ENCODE results near the gene YWHAG. TPM values are rescaled to one million over a fixed set of nuclear protein-coding genes. Genes with fewer than 3 reads are reported as not detected.

Gene YWHAG
- total and polyA plus RNA-seq, 12 donors, result 50.5 to 309 (median 98.0) TPM

DNA sequence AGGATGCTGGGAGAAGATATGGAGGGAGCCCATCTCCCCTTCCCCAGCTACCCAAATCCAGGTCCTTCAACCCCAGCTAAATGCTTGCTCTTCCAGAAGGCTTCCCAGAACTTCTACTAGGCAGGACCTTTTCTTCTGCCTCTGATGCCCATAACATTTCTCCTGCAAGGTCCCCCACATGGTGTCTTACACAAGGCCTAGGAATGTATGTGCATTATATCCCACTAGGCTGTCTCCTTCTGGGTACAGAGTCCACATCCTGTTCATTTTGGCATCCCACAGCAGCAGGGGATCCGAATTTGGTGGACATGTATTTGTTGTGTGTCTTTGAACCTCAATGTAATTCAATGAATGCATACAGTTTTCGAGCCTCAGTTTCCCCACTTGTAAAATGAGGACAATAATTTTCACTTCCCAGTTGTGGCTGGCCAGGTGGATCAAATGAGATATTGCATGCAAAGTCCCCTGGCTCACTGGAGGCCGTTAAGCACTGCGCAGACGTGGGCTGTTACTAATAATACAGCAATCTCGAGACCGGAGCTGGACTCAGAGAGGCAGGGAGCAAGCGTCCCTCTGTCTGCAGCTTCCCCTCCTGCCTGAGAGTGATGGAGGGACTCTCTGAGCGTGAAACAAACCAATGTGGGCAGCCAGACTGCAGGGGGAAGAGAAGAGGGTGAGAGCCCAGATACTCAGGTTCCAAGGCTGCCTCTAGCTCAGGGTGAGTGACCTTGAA, 18.6 kb upstream of the YWHAG start:
- peak in 4 of 7 donors; percentile 40 to 65 (median 46) for DNase-seq
- Histone ChIP-seq H3K27ac (peak overlapping the region in 2 of 5 donors; percentile 5 to 40), H3K4me1 (replicated peaks in 1 of 2) (peaks cover 21 to 28% of the 10 kb centered on the region in 2 donors), H3K9me3 (replicated peaks in 1 of 3) (no peaks in the 10 kb centered on the region), H3K36me3 (replicated peaks in 1 of 2) (no peaks in the 10 kb centered on the region), H3K4me3 (no peak overlapping the region), H3K27me3 (no peaks in the 10 kb centered on the region)
- intact Hi-C loops (cut with DNase I), result no loop called here
- 32 to 48% (median 46%) methylated on average over 8 to 9 of the region's 9 CpGs for WGBS, 4 donors
- no peak for TF ChIP-seq POLR2A (IDR thresholded peaks at IDR 0.05)
- TF ChIP-seq, protein P1, sequence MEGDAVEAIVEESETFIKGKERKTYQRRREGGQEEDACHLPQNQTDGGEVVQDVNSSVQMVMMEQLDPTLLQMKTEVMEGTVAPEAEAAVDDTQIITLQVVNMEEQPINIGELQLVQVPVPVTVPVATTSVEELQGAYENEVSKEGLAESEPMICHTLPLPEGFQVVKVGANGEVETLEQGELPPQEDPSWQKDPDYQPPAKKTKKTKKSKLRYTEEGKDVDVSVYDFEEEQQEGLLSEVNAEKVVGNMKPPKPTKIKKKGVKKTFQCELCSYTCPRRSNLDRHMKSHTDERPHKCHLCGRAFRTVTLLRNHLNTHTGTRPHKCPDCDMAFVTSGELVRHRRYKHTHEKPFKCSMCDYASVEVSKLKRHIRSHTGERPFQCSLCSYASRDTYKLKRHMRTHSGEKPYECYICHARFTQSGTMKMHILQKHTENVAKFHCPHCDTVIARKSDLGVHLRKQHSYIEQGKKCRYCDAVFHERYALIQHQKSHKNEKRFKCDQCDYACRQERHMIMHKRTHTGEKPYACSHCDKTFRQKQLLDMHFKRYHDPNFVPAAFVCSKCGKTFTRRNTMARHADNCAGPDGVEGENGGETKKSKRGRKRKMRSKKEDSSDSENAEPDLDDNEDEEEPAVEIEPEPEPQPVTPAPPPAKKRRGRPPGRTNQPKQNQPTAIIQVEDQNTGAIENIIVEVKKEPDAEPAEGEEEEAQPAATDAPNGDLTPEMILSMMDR (IDR thresholded peaks at IDR 0.05), result no peak

DNA sequence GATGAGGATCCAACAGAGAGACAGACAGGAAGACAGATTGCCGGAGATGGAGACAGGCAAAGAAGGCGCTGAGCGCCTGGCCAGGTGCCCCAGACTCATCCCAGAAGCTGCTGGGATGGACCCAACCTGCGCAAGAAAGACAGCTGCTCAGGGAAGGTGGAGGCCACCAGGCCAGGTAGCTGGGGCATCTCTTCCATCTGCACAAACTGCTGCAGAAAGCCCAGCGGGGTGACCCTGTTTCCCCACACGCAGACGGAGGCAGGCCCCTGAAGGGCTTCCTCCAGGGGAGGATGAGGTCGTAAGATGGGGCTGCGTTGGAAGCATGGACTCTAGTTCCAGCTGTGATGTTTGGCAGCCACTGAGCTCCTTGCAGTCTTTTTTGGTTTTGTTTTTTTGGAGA, 16.5 kb upstream of the YWHAG start:
- 90 to 93% (median 91%) methylated on average over 9 of the region's 9 CpGs for WGBS, 4 donors

DNA sequence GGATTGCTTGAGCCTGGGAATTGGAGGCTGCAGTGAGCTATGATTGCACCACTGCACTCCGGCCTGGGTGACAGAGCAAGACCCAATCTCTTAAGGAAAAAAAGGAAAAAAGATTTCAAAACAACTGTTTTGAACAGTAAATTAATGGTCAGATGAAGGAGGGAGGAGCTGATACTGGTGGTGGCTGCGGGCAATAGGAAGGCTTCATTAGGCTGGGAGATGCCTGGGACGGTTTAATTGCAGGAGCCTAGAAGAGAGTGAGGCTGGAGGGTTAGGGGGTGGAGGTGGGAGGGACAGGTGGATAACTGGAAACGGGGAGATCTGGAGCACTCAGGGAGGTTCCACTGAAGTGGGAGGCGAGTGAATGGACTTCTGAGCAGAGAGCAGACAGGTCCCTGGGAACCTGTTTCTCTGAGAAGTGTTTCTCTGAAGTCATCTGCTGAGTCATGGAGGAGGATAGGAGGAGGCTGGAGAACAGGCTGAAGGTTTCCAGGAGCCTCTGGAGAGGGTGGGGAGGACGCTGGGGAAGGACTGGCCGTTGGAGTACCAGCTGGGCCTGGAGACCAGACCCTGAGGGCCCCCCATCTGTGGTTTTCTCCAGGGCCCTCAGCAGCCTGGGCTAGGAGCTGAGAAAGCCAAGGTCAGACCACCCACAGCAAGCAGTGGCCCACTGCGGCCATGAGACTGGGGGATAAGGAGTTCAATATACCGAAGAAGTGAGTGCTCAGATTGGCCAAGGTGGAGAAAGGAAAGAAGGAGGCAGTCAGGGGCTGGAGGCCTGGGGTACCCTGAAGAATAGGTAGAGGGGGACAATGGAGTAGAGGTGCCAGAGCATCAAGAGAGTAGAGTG, 14.4 kb upstream of the YWHAG start:
- H3K4me1 ChIP-seq (replicated peaks in 1 of 2), result peaks cover 9 to 11% of the 10 kb centered on the region in 2 donors
- H3K27me3 ChIP-seq, result no peaks in the 10 kb centered on the region
- H3K4me3 ChIP-seq, result no peak overlapping the region
- H3K9me3 ChIP-seq (replicated peaks in 1 of 3), result no peaks in the 10 kb centered on the region
- peak in 5 of 7 donors; percentile 41 to 76 (median 71) for DNase-seq
- H3K27ac ChIP-seq, result peak overlapping the region in 4 of 5 donors; percentile 24 to 63 (median 54)
- 40 to 57% (median 53%) methylated on average over 9 of the region's 9 CpGs for WGBS, 4 donors
- TF ChIP-seq, protein P1 (IDR thresholded peaks at IDR 0.05), result no peak
- peak in 1 of 2 donors; percentile 25 for TF ChIP-seq POLR2A (IDR thresholded peaks at IDR 0.05)
- intact Hi-C loops (cut with DNase I), result no loop called here
- H3K36me3 ChIP-seq (replicated peaks in 1 of 2), result no peaks in the 10 kb centered on the region

More for the DNA sequence above, 16.5 kb upstream of the YWHAG start:
- Histone ChIP-seq H3K27me3 (no peaks in the 10 kb centered on the region), H3K27ac (no peak overlapping the region), H3K36me3 (replicated peaks in 1 of 2) (no peaks in the 10 kb centered on the region), H3K4me1 (replicated peaks in 1 of 2) (peaks cover 16 to 22% of the 10 kb centered on the region in 2 donors), H3K9me3 (replicated peaks in 1 of 3) (no peaks in the 10 kb centered on the region), H3K4me3 (no peak overlapping the region)
- intact Hi-C loops (cut with DNase I), result no loop called here
- no peak for TF ChIP-seq POLR2A (IDR thresholded peaks at IDR 0.05)
- TF ChIP-seq, protein P1 (IDR thresholded peaks at IDR 0.05), result no peak
- DNase-seq, result no peak

- H3K27ac ChIP-seq, result no peak overlapping the region
- no peaks in the 10 kb centered on the region for H3K9me3 ChIP-seq (replicated peaks in 1 of 3)
- no peak for DNase-seq
- H3K4me1 ChIP-seq (replicated peaks in 1 of 2), result peaks cover 5 to 9% of the 10 kb centered on the region in 2 donors
- no peak for TF ChIP-seq POLR2A (IDR thresholded peaks at IDR 0.05)
- TF ChIP-seq, protein P1 (IDR thresholded peaks at IDR 0.05), result no peak
- H3K4me3 ChIP-seq, result no peak overlapping the region
- no peaks in the 10 kb centered on the region for H3K27me3 ChIP-seq
- H3K36me3 ChIP-seq (replicated peaks in 1 of 2), result no peaks in the 10 kb centered on the region
- intact Hi-C loops (cut with DNase I), result no loop called here
- 86 to 97% (median 97%) methylated on average over 3 of the region's 3 CpGs for WGBS, 4 donors
These were observed 12.6 kb upstream of the YWHAG start for GRCh38 chr7:76371396-76371795.
